HEK293 (cell line): ENCODE results near the gene COX8A.

Experiments
- CTCF ChIA-PET: fragments of 350-600 bp; formaldehyde crosslinking; extraction: SDS; loops from one replicate; lab custom pipeline; 2021; ENCODE audit warnings: antibody characterized with exemption; lab: Yijun Ruan, JAX
- POLR2A ChIA-PET: fragments of 300-600 bp; formaldehyde crosslinking; extraction: SDS; loops from one replicate; lab custom pipeline; 2020; ENCODE audit warnings: antibody characterized with exemption, inconsistent platforms; lab: Yijun Ruan, JAX
- H3K27ac ChIP-seq: fragments of 200-500 bp; sonication (Bioruptor generic); 2 replicates; pipeline ENCODE4 v1.5.1; 2014; ENCODE audit warnings: low read depth, low read length, control low read depth, inconsistent platforms; ENCODE audit errors: extremely low read depth
- H3K36me3 ChIP-seq, 2 experiments: fragments of 200-500 bp in 1 of 2; sonication (Bioruptor generic) in 1 of 2; 1 replicate in 1 of 2; 2 replicates in 1 of 2; pipeline ENCODE4 v1.5.1; 2014 to 2017; ENCODE audit warnings: inconsistent platforms in 2 of 2, low read length in 2 of 2; ENCODE audit not compliant: control insufficient read depth in 2 of 2, insufficient read depth in 1 of 2
- H3K4me1 ChIP-seq: fragments of 200-500 bp; sonication (Bioruptor generic); 2 replicates; pipeline ENCODE4 v1.5.1; 2014; ENCODE audit warnings: mild to moderate bottlenecking, low read length, inconsistent platforms; ENCODE audit not compliant: control insufficient read depth, insufficient read depth
- H3K4me3 ChIP-seq: 2 replicates; pipeline ENCODE4 v1.5.1; 2011; ENCODE audit warnings: low read depth, mild to moderate bottlenecking, control low read depth, low read length, moderate library complexity
- H3K9me3 ChIP-seq: fragments of 200-500 bp; sonication (Bioruptor generic); 2 replicates; pipeline ENCODE4 v1.5.1; 2014; ENCODE audit warnings: low read depth, low read length, inconsistent platforms; ENCODE audit not compliant: control insufficient read depth, insufficient read depth
- BCL11B ChIP-seq: fragments of 450-650 bp; formaldehyde crosslinking; IDR thresholded peaks from 2 replicates; pipeline ENCODE4 v1.5.1; 2016; ENCODE audit warnings: low read depth, missing biosample characterization, missing genetic modification characterization
- GLIS2 ChIP-seq: fragments of 450-650 bp; formaldehyde crosslinking; IDR thresholded peaks from 2 replicates; pipeline ENCODE4 v1.5.1; 2016; ENCODE audit warnings: missing biosample characterization, missing genetic modification characterization
- HOXA7 ChIP-seq: sonication (generic); formaldehyde crosslinking; IDR thresholded peaks from 2 replicates; pipeline ENCODE4 v1.8.1; 2022; ENCODE audit warnings: missing genetic modification reagents, borderline replicate concordance
- HOXD13 ChIP-seq: sonication (generic); formaldehyde crosslinking; IDR thresholded peaks from 2 replicates; pipeline ENCODE4 v1.8.0; 2022; ENCODE audit warnings: missing genetic modification reagents, borderline replicate concordance
- IKZF3 ChIP-seq: fragments of 450-650 bp; IDR thresholded peaks from 2 replicates; pipeline ENCODE4 v1.5.0; 2018; ENCODE audit warnings: missing biosample characterization, mild to moderate bottlenecking, missing genetic modification characterization, moderate library complexity
- RBAK ChIP-seq: fragments of 450-650 bp; formaldehyde crosslinking; IDR thresholded peaks from 2 replicates; pipeline ENCODE4 v1.5.1; 2016; ENCODE audit warnings: missing biosample characterization, missing genetic modification characterization
- SCRT1 ChIP-seq: fragments of 450-650 bp; formaldehyde crosslinking; IDR thresholded peaks from 2 replicates; pipeline ENCODE4 v1.5.1; 2016; ENCODE audit warnings: missing biosample characterization, missing genetic modification characterization, borderline replicate concordance
- SETDB1 ChIP-seq: IDR thresholded peaks from one replicate; pipeline ENCODE4 v1.6.1; 2017; ENCODE audit warnings: mild to moderate bottlenecking, low read length, moderate library complexity, mixed read lengths; ENCODE audit not compliant: insufficient read length
- YY2 ChIP-seq: fragments of 450-650 bp; formaldehyde crosslinking; IDR thresholded peaks from 2 replicates; pipeline ENCODE4 v1.5.1; 2016; ENCODE audit warnings: missing biosample characterization, missing genetic modification characterization
- ZBTB17 ChIP-seq: fragments of 450-650 bp; formaldehyde crosslinking; IDR thresholded peaks from 2 replicates; pipeline ENCODE4 v1.5.1; 2016; ENCODE audit warnings: missing biosample characterization, missing genetic modification characterization
- ZIC2 ChIP-seq: fragments of 450-650 bp; formaldehyde crosslinking; IDR thresholded peaks from 2 replicates; pipeline ENCODE4 v1.5.1; 2016; ENCODE audit warnings: missing biosample characterization, missing genetic modification characterization
- ZNF2 ChIP-seq: fragments of 450-650 bp; formaldehyde crosslinking; IDR thresholded peaks from 2 replicates; pipeline ENCODE4 v1.5.1; 2016; ENCODE audit warnings: missing biosample characterization, missing genetic modification characterization
- ZNF202 ChIP-seq: fragments of 450-650 bp; formaldehyde crosslinking; IDR thresholded peaks from 2 replicates; pipeline ENCODE4 v1.5.1; 2016; ENCODE audit warnings: missing biosample characterization, missing genetic modification characterization, borderline replicate concordance
- ZNF248 ChIP-seq: fragments of 450-650 bp; formaldehyde crosslinking; IDR thresholded peaks from 2 replicates; pipeline ENCODE4 v1.5.1; 2017; ENCODE audit warnings: missing biosample characterization, missing genetic modification characterization
- ZNF341 ChIP-seq: fragments of 450-650 bp; formaldehyde crosslinking; IDR thresholded peaks from 2 replicates; pipeline ENCODE4; 2016; ENCODE audit warnings: low read depth, missing biosample characterization, missing genetic modification characterization
- ZNF354C ChIP-seq: fragments of 450-650 bp; formaldehyde crosslinking; IDR thresholded peaks from 2 replicates; pipeline ENCODE4 v1.5.1; 2016; ENCODE audit warnings: missing biosample characterization, missing genetic modification characterization, low read depth, borderline replicate concordance
- ZNF521 ChIP-seq: fragments of 450-650 bp; formaldehyde crosslinking; IDR thresholded peaks from 2 replicates; pipeline ENCODE4 v1.5.1; 2017; ENCODE audit warnings: missing biosample characterization, mild to moderate bottlenecking, missing genetic modification characterization
- ZNF529 ChIP-seq: fragments of 450-650 bp; formaldehyde crosslinking; IDR thresholded peaks from 2 replicates; pipeline ENCODE4 v1.5.1; 2017; ENCODE audit warnings: missing genetic modification characterization, missing biosample characterization; ENCODE audit not compliant: insufficient replicate concordance
- ZNF544 ChIP-seq: fragments of 450-650 bp; formaldehyde crosslinking; IDR thresholded peaks from 2 replicates; pipeline ENCODE4 v1.5.0; 2017; ENCODE audit warnings: missing biosample characterization, missing genetic modification characterization
- ZNF561 ChIP-seq: fragments of 450-650 bp; IDR thresholded peaks from 2 replicates; pipeline ENCODE4 v1.5.1; 2018; ENCODE audit warnings: missing biosample characterization, missing genetic modification characterization, borderline replicate concordance
- ZNF623 ChIP-seq: fragments of 450-650 bp; formaldehyde crosslinking; IDR thresholded peaks from 2 replicates; pipeline ENCODE4 v1.5.1; 2016; ENCODE audit warnings: missing biosample characterization, missing genetic modification characterization
- ZNF76 ChIP-seq: fragments of 450-650 bp; formaldehyde crosslinking; IDR thresholded peaks from 2 replicates; pipeline ENCODE4; 2016; ENCODE audit warnings: low read depth, missing biosample characterization, missing genetic modification characterization, borderline replicate concordance
- ZNF843 ChIP-seq: fragments of 450-650 bp; formaldehyde crosslinking; IDR thresholded peaks from 2 replicates; pipeline ENCODE4 v1.5.1; 2016; ENCODE audit warnings: missing biosample characterization, missing genetic modification characterization
- TF ChIP-seq, protein P1 (sequence below): fragments of 450-650 bp; formaldehyde crosslinking; IDR thresholded peaks from 2 replicates; pipeline ENCODE4 v1.5.1; 2017; ENCODE audit warnings: missing biosample characterization, missing genetic modification characterization

Gene COX8A

DNA sequence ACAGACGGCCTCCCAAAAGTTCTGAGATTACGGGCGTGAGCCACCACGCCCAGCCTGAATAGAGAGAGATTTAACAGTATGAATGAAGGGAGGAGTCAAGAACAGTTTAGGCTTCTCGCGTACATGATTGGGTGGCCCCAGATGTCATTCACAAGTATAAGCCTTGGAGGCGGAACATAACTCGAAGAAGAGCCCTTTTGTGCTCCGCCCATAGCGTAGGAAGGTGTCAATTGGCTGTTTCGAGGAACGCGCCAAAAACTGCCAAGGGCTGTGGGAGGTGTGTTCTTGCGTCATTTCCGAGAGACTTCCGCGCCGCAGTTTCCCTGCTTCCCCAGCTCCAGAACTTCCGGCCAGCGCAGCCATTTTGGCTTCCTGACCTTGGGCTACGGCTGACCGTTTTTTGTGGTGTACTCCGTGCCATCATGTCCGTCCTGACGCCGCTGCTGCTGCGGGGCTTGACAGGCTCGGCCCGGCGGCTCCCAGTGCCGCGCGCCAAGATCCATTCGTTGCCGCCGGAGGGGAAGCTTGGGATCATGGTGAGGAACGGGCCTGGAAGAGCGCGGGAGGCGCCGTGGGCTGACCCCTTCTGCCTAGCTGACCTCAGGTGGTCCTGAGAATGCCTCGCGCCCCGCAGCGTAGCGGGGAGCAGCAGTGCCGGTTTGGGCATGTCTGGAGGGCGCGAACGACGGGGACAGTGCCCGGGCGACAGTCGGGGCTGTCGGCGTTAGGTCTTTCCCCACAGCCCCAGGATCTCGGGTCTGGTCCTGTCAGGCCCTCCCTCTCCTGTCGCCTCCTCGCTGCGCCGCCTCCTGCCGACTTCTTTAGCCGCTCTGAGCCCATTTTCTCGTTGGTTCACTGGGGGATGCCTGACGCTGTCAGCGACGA, at the start of gene COX8A (continued):
- TF ChIP-seq, protein P1, sequence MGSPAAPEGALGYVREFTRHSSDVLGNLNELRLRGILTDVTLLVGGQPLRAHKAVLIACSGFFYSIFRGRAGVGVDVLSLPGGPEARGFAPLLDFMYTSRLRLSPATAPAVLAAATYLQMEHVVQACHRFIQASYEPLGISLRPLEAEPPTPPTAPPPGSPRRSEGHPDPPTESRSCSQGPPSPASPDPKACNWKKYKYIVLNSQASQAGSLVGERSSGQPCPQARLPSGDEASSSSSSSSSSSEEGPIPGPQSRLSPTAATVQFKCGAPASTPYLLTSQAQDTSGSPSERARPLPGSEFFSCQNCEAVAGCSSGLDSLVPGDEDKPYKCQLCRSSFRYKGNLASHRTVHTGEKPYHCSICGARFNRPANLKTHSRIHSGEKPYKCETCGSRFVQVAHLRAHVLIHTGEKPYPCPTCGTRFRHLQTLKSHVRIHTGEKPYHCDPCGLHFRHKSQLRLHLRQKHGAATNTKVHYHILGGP (tag by site-specific recombination), result peak; percentile 89
- TF ChIP-seq IKZF3 (tag by site-specific recombination) (peak; percentile 72), ZNF529 (tag by site-specific recombination) (no peak), ZNF202 (no peak), ZNF2 (tag by site-specific recombination) (peak; percentile 85), SETDB1 (peak; percentile 67), ZBTB17 (tag by site-specific recombination) (peak; percentile 11; the same call in 1 of the 2 replicates), GLIS2 (tag by site-specific recombination) (peak; percentile 75; the same call in 1 of the 2 replicates), HOXA7 (CRISPR knock-in tag) (no peak)

- Histone ChIP-seq H3K27ac (no peak overlapping the region), H3K36me3 (no peaks in the 10 kb centered on the region), H3K4me1 (no peaks in the 10 kb centered on the region), H3K4me3 (no peak overlapping the region), H3K9me3 (no peaks in the 10 kb centered on the region)
- CTCF ChIA-PET, result interaction anchor here (0.7 to 1.7 kb wide), 4 partner anchors 9 to 57 kb away, joined by 3 to 9 read pairs (median 4); no protein-coding TSS in a partner anchor
- no peak for TF ChIP-seq ZNF561 (tag by site-specific recombination)
- no peak for TF ChIP-seq ZNF623
- TF ChIP-seq ZNF843 (tag by site-specific recombination), result no peak
- no peak for TF ChIP-seq SCRT1 (tag by site-specific recombination)
- TF ChIP-seq ZNF76 (tag by site-specific recombination), result no peak
- no peak for TF ChIP-seq ZNF354C
- TF ChIP-seq YY2 (tag by site-specific recombination), result no peak
- TF ChIP-seq BCL11B (tag by site-specific recombination), result no peak
- TF ChIP-seq HOXD13 (CRISPR knock-in tag), result no peak
- TF ChIP-seq RBAK (tag by site-specific recombination), result no peak
- no peak for TF ChIP-seq ZNF521 (tag by site-specific recombination)
- POLR2A ChIA-PET, result no interaction called here
Measured at GRCh38 chr11:63929616-63930015, 44.8 kb upstream of the COX8A start.

GRCh38 chr11:63931045-63931444, 43.4 kb upstream of the COX8A start:
- ChIA-PET CTCF (interaction anchor here (0.8 kb wide), 1 partner anchor 93 kb away, joined by 3 read pairs; no protein-coding TSS in a partner anchor), POLR2A (no interaction called here)
- Histone ChIP-seq H3K9me3 (no peaks in the 10 kb centered on the region), H3K27ac (no peak overlapping the region), H3K4me1 (no peaks in the 10 kb centered on the region), H3K36me3 (no peaks in the 10 kb centered on the region), H3K4me3 (no peak overlapping the region)
- TF ChIP-seq ZNF341 (tag by site-specific recombination) (peak; percentile 46), ZNF248 (tag by site-specific recombination) (no peak), ZIC2 (peak; percentile 54), ZNF544 (no peak)
